Liver (tissue), 9 donors: ENCODE results near the gene SLC9A8. TPM values are rescaled to one million over a fixed set of nuclear protein-coding genes. Genes with fewer than 3 reads are reported as not detected.

Experiments used
- DNase-seq: peaks from one replicate; pipeline ENCODE4 v3.0.0-alpha.2; 2017; ENCODE audit warnings: low spot score
- H3K27ac ChIP-seq, 2 donors: one replicate each; pipeline ENCODE4 v1.7.0; 2013; ENCODE audit warnings: inconsistent platforms in 2 of 2, low read length in 2 of 2, control low read depth in 1 of 2, low read depth in 1 of 2, mild to moderate bottlenecking in 1 of 2
- H3K27me3 ChIP-seq, 4 donors: one replicate each; pipeline versions ENCODE4 v1.6.1 to v1.7.0; 2013; ENCODE audit warnings: low read length in 3 of 4, inconsistent platforms in 1 of 4, mild to moderate bottlenecking in 1 of 4, moderate library complexity in 1 of 4; ENCODE audit not compliant: control insufficient read depth in 4 of 4, insufficient read depth in 4 of 4
- H3K36me3 ChIP-seq, 4 donors: one replicate each; pipeline versions ENCODE4 v1.6.1 to v1.7.0; 2013; ENCODE audit warnings: low read length in 3 of 4, mild to moderate bottlenecking in 3 of 4, low read depth in 1 of 4, moderate library complexity in 1 of 4; ENCODE audit not compliant: control insufficient read depth in 4 of 4, insufficient read depth in 3 of 4
- H3K4me1 ChIP-seq, 4 donors: one replicate each; pipeline versions ENCODE4 v1.6.1 to v1.7.0; 2013; ENCODE audit warnings: low read length in 3 of 4, mild to moderate bottlenecking in 3 of 4, moderate library complexity in 1 of 4; ENCODE audit not compliant: control insufficient read depth in 4 of 4, insufficient read depth in 4 of 4
- H3K4me3 ChIP-seq, 3 donors: one replicate each; pipeline versions ENCODE4 v1.6.1 to v1.7.0; 2013; ENCODE audit warnings: low read length in 3 of 3, control low read depth in 1 of 3, low read depth in 1 of 3, mild to moderate bottlenecking in 1 of 3
- H3K9ac ChIP-seq, 2 donors: one replicate each; pipeline ENCODE4 v1.7.0; 2013; ENCODE audit warnings: low read length in 2 of 2, mild to moderate bottlenecking in 2 of 2, moderate library complexity in 2 of 2, control low read depth in 1 of 2, low read depth in 1 of 2
- H3K9me3 ChIP-seq, 4 donors: one replicate each; pipeline versions ENCODE4 v1.6.1 to v1.7.0; 2013; ENCODE audit warnings: low read length in 3 of 4; ENCODE audit not compliant: control insufficient read depth in 4 of 4
- EGR1 ChIP-seq, 2 donors: IDR thresholded peaks; 2 replicates each; pipeline ENCODE4 v1.6.1; 2016 to 2018; ENCODE audit warnings: antibody characterized with exemption in 2 of 2, low read depth in 2 of 2
- FOXA1 ChIP-seq: IDR thresholded peaks from 2 replicates; pipeline ENCODE4 v1.6.1; 2016; ENCODE audit warnings: antibody characterized with exemption
- FOXA2 ChIP-seq: IDR thresholded peaks from 2 replicates; pipeline ENCODE4 v1.6.1; 2016; ENCODE audit warnings: antibody characterized with exemption
- GABPA ChIP-seq, 2 donors: IDR thresholded peaks in 1 of 2; conservative IDR thresholded peaks in 1 of 2; 2 replicates each; pipeline ENCODE4 v1.6.1; 2016; ENCODE audit warnings: antibody characterized with exemption in 2 of 2, mild to moderate bottlenecking in 1 of 2, moderate library complexity in 1 of 2
- HNF4A ChIP-seq, 2 donors: conservative IDR thresholded peaks; 2 replicates each; pipeline ENCODE4 v1.6.1; 2016; ENCODE audit warnings: antibody characterized with exemption in 2 of 2, mild to moderate bottlenecking in 2 of 2
- JUND ChIP-seq, 2 donors: IDR thresholded peaks; 2 replicates each; pipeline ENCODE4 v1.6.1; 2016; ENCODE audit warnings: antibody characterized with exemption in 2 of 2
- RAD21 ChIP-seq, 2 donors: IDR thresholded peaks; 2 replicates each; pipeline ENCODE4 v1.6.1; 2016; ENCODE audit warnings: antibody characterized with exemption in 2 of 2, mild to moderate bottlenecking in 2 of 2
- SP1 ChIP-seq: IDR thresholded peaks from 2 replicates; pipeline ENCODE4 v1.6.1; 2018; ENCODE audit warnings: antibody characterized with exemption, mild to moderate bottlenecking
- TAF1 ChIP-seq: conservative IDR thresholded peaks from 2 replicates; pipeline ENCODE4 v1.6.1; 2016; ENCODE audit warnings: antibody characterized with exemption, mild to moderate bottlenecking
- YY1 ChIP-seq: IDR thresholded peaks from 2 replicates; pipeline ENCODE4 v1.6.1; 2016; ENCODE audit warnings: antibody characterized with exemption, mild to moderate bottlenecking
- WGBS: extraction: QIAGEN DNeasy Blood & Tissue Kit; methylation state at CpG from one replicate; pipeline ENCODE4 v1.1.7; 2013; 5-methylcytosine and 5-hydroxymethylcytosine counted together
- polyA plus RNA-seq, 2 donors: library from polyadenylated mRNA; stranded (reverse) in 1 of 2; unstranded in 1 of 2; fragments of 200-250 nt in 1 of 2; fragments of >200 nt in 1 of 2; fragmentation: Nextera tagmentation in 1 of 2; extraction: Ambion mirVana in 1 of 2; gene quantifications; one replicate each; pipeline versions ENCODE4 v1.2.1 to v1.2.3, GENCODE V29; 2013 to 2015
- total RNA-seq, 2 donors: library from RNA; depleted of rRNA; stranded (reverse); fragments of >200 nt; gene quantifications; one replicate each; pipeline ENCODE4 v1.2.3, GENCODE V29; 2014
- TF ChIP-seq, protein P1 (sequence below): fragments of 150-350 bp; IDR thresholded peaks from 2 replicates; pipeline ENCODE4 v1.5.1; 2017; ENCODE audit warnings: improper control_type of control experiment, low read depth, low read length; ENCODE audit not compliant: missing input control
- TF ChIP-seq, protein P2 (sequence below): IDR thresholded peaks from 2 replicates; pipeline ENCODE4 v1.6.1; 2016; ENCODE audit warnings: antibody characterized with exemption, mild to moderate bottlenecking
- TF ChIP-seq, protein P3 (sequence below): IDR thresholded peaks from 2 replicates; pipeline ENCODE4 v1.6.1; 2016; ENCODE audit warnings: antibody characterized with exemption
- TF ChIP-seq, protein P4 (sequence below): IDR thresholded peaks from 2 replicates; pipeline ENCODE4 v1.6.1; 2016; ENCODE audit warnings: antibody characterized with exemption
- donor health status: healthy.
- donor health status: healthy.
- donor health status: healthy.
- donor health status: healthy.
- donor health status: healthy.

Gene SLC9A8, protein sequence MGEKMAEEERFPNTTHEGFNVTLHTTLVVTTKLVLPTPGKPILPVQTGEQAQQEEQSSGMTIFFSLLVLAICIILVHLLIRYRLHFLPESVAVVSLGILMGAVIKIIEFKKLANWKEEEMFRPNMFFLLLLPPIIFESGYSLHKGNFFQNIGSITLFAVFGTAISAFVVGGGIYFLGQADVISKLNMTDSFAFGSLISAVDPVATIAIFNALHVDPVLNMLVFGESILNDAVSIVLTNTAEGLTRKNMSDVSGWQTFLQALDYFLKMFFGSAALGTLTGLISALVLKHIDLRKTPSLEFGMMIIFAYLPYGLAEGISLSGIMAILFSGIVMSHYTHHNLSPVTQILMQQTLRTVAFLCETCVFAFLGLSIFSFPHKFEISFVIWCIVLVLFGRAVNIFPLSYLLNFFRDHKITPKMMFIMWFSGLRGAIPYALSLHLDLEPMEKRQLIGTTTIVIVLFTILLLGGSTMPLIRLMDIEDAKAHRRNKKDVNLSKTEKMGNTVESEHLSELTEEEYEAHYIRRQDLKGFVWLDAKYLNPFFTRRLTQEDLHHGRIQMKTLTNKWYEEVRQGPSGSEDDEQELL
- total RNA-seq (1 to 10 TPM; 9.2 to 9.5 TPM), polyA plus RNA-seq (1 to 10 TPM; 4.0 to 8.0 TPM)

DNA sequence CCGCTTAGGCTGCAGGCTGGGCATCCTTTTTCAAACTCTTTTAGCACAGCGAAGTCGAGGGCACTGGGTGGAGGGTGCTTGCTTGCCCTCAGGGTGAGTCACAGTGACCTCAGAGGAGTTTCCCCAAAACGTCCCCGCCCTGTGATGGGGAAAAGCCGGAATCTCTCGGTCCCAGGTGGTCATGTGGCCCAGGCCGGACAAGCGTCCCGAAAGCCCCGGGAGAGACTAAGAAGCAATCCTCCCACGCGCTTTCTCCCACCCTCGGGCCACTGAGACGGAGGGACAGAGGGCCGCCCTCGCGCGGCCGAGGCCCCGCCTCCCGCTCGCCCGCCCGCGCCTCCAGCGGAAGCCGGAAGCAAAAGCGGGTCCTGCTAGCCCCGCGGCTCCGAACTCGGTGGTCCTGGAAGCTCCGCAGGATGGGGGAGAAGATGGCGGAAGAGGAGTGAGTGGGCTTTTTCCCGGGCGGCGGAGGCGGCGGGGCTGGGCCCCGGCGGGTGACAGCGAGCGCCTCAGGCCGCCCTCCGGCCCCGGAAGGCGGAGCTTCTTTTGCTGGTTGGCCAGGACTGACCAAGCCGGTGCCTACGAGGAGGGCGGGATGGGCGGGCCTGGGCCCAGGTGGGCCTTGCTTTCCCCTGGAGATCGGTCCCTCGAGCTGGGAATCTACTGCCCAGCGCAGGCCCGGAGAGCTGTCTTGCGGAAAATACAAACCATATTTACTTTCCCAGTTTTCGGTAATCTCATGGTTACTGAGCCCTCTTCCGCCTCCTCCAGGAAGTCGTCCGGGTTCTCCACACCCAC, at the start of gene SLC9A8:
TSS of gene SLC9A8 (plus strand) at position 322 of the 798 bp plus-strand sequence. CDS start at position 417, 95 bp downstream.
- peak within 1 kb of the TSS; percentile 82 to 98 for H3K9ac ChIP-seq
- peak within 1 kb of the TSS; percentile 60 to 85 (median 84) for H3K4me3 ChIP-seq
- H3K36me3 ChIP-seq: peaks cover 0 to 11% (median 4%) of the 10 kb centered on the region in 4 donors
- H3K4me1 ChIP-seq: peaks cover 0 to 18% (median 10%) of the 10 kb centered on the region in 4 donors
- H3K27ac ChIP-seq: peak within 1 kb of the TSS; percentile 86 to 87
- no peaks in the 10 kb centered on the region for H3K9me3 ChIP-seq
- no peaks in the 10 kb centered on the region for H3K27me3 ChIP-seq
- TF ChIP-seq FOXA1: peak; percentile 48
- TF ChIP-seq HNF4A (conservative IDR thresholded peaks at IDR 0.05): peak in 1 of 2 donors; percentile 14
- peak; percentile 2 for TF ChIP-seq FOXA2
- TF ChIP-seq, protein P1, sequence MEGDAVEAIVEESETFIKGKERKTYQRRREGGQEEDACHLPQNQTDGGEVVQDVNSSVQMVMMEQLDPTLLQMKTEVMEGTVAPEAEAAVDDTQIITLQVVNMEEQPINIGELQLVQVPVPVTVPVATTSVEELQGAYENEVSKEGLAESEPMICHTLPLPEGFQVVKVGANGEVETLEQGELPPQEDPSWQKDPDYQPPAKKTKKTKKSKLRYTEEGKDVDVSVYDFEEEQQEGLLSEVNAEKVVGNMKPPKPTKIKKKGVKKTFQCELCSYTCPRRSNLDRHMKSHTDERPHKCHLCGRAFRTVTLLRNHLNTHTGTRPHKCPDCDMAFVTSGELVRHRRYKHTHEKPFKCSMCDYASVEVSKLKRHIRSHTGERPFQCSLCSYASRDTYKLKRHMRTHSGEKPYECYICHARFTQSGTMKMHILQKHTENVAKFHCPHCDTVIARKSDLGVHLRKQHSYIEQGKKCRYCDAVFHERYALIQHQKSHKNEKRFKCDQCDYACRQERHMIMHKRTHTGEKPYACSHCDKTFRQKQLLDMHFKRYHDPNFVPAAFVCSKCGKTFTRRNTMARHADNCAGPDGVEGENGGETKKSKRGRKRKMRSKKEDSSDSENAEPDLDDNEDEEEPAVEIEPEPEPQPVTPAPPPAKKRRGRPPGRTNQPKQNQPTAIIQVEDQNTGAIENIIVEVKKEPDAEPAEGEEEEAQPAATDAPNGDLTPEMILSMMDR: peak; percentile 27
- TF ChIP-seq GABPA (IDR thresholded peaks at IDR 0.05 in 1 of 2, conservative IDR thresholded peaks at IDR 0.05 in 1 of 2): peak in 1 of 2 donors; percentile 67
- peak; percentile 27 to 58 for TF ChIP-seq RAD21 (IDR thresholded peaks at IDR 0.05)
- TF ChIP-seq EGR1 (IDR thresholded peaks at IDR 0.05; ENCODE audit: low read depth in 2 of 2): peak; percentile 70 to 77
- TF ChIP-seq, protein P2, sequence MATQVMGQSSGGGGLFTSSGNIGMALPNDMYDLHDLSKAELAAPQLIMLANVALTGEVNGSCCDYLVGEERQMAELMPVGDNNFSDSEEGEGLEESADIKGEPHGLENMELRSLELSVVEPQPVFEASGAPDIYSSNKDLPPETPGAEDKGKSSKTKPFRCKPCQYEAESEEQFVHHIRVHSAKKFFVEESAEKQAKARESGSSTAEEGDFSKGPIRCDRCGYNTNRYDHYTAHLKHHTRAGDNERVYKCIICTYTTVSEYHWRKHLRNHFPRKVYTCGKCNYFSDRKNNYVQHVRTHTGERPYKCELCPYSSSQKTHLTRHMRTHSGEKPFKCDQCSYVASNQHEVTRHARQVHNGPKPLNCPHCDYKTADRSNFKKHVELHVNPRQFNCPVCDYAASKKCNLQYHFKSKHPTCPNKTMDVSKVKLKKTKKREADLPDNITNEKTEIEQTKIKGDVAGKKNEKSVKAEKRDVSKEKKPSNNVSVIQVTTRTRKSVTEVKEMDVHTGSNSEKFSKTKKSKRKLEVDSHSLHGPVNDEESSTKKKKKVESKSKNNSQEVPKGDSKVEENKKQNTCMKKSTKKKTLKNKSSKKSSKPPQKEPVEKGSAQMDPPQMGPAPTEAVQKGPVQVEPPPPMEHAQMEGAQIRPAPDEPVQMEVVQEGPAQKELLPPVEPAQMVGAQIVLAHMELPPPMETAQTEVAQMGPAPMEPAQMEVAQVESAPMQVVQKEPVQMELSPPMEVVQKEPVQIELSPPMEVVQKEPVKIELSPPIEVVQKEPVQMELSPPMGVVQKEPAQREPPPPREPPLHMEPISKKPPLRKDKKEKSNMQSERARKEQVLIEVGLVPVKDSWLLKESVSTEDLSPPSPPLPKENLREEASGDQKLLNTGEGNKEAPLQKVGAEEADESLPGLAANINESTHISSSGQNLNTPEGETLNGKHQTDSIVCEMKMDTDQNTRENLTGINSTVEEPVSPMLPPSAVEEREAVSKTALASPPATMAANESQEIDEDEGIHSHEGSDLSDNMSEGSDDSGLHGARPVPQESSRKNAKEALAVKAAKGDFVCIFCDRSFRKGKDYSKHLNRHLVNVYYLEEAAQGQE: peak; percentile 38
- TF ChIP-seq, protein P3, sequence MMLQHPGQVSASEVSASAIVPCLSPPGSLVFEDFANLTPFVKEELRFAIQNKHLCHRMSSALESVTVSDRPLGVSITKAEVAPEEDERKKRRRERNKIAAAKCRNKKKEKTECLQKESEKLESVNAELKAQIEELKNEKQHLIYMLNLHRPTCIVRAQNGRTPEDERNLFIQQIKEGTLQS: peak; percentile 25
- no peak for TF ChIP-seq TAF1
- TF ChIP-seq JUND (IDR thresholded peaks at IDR 0.05): peak; percentile 67 to 85
- TF ChIP-seq YY1: peak; percentile 59
- TF ChIP-seq, protein P4, sequence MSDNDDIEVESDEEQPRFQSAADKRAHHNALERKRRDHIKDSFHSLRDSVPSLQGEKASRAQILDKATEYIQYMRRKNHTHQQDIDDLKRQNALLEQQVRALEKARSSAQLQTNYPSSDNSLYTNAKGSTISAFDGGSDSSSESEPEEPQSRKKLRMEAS: no peak
- no peak for TF ChIP-seq SP1
- WGBS: under 1% methylated on average over 61 of the region's 61 CpGs
- peak; percentile 86 for DNase-seq
